HepG2 (cell line): ENCODE results near the gene SRRM4. TPM values are rescaled to one million over a fixed set of nuclear protein-coding genes. Genes with fewer than 3 reads are reported as not detected.

ENCODE experiments used
- ATAC-seq: fragments of 200-7000 bp; cut with Tn5 transposase; 3 replicates; pipeline ENCODE4 v1.9.1; 2020; ENCODE audit warnings: mild to moderate bottlenecking, moderate library complexity
- BruUV-seq: library from RNA; stranded (reverse); fragments of 400-500 nt; replicated peaks from 2 replicates; lab custom pipeline; 2021; lab: Mats Ljungman, UMichigan
- CTCF ChIA-PET: fragments of 300-600 bp; formaldehyde crosslinking; extraction: SDS; loops from one replicate; lab custom pipeline; 2021; ENCODE audit warnings: low total read pairs, inconsistent platforms, low intra/inter-chr PET ratio; lab: Yijun Ruan, JAX
- POLR2A ChIA-PET: fragments of 350-600 bp; sonication (Branson Sonifier 250); formaldehyde crosslinking; loops from one replicate; lab custom pipeline; 2020; ENCODE audit warnings: antibody characterized with exemption, inconsistent platforms; lab: Yijun Ruan, JAX
- DNase-seq: peaks from one replicate; pipeline ENCODE4 v3.0.0-alpha.2; 2015; ENCODE audit warnings: low spot score
- FAIRE-seq: peaks from 3 replicates; lab custom pipeline; 2011; peaks lifted over from hg19 to GRCh38; lab: Jason Lieb, UNC
- H2AFZ ChIP-seq: one replicate; pipeline ENCODE4 v1.6.1; 2011; ENCODE audit warnings: low read length, inconsistent platforms
- H3K27ac ChIP-seq: fragments of 300-600 bp; 3 replicates; pipeline ENCODE4 v1.8.0; 2011; ENCODE audit warnings: mixed run types, mild to moderate bottlenecking, mixed read lengths, low read length, inconsistent platforms; ENCODE audit not compliant: insufficient read depth; ENCODE audit errors: extremely low read length
- H3K27me3 ChIP-seq, 2 experiments: fragments of 200-600 bp in 1 of 2; 2 replicates in 1 of 2; 3 replicates in 1 of 2; pipeline versions ENCODE4 v1.6.0 to v1.8.0; 2011; ENCODE audit warnings: low read length in 2 of 2, mild to moderate bottlenecking in 2 of 2, moderate library complexity in 2 of 2, inconsistent platforms in 1 of 2; ENCODE audit not compliant: insufficient read depth in 2 of 2, control insufficient read depth in 1 of 2
- H3K36me3 ChIP-seq, 2 experiments: fragments of 200-600 bp in 1 of 2; replicated peaks in 1 of 2; 2 replicates in 1 of 2; 3 replicates in 1 of 2; pipeline versions ENCODE4 v1.5.1 to v1.8.0; 2011; ENCODE audit warnings: low read length in 2 of 2, inconsistent platforms in 1 of 2; ENCODE audit not compliant: insufficient read depth in 2 of 2, control insufficient read depth in 1 of 2
- H3K4me1 ChIP-seq: 2 replicates; pipeline ENCODE4 v1.5.1; 2012; ENCODE audit warnings: low read length, inconsistent platforms; ENCODE audit not compliant: insufficient read depth
- H3K4me2 ChIP-seq: 2 replicates; pipeline ENCODE4 v1.6.0; 2011; ENCODE audit warnings: low read depth, low read length, inconsistent platforms
- H3K4me3 ChIP-seq, 3 experiments: fragments of 200-600 bp in 1 of 3; sonication (generic), shearing (Covaris generic) in 1 of 3; replicated peaks in 1 of 3; 2 replicates each; pipeline ENCODE4 v1.5.1; 2011 to 2016; ENCODE audit warnings: low read length in 3 of 3, inconsistent platforms in 2 of 3, low read depth in 2 of 3, mild to moderate bottlenecking in 2 of 3, control low read depth in 1 of 3, mixed read lengths in 1 of 3; ENCODE audit not compliant: insufficient read depth in 1 of 3
- H3K79me2 ChIP-seq: one replicate; pipeline ENCODE4 v1.6.1; 2011; ENCODE audit warnings: low read length, inconsistent platforms; ENCODE audit not compliant: insufficient read depth
- H3K9ac ChIP-seq: 2 replicates; pipeline ENCODE4 v1.6.0; 2011; ENCODE audit warnings: mild to moderate bottlenecking, low read depth, low read length, inconsistent platforms; ENCODE audit not compliant: insufficient read depth
- H3K9me3 ChIP-seq: 2 replicates; pipeline ENCODE4 v1.5.1; 2012; ENCODE audit warnings: mild to moderate bottlenecking, low read length
- H4K20me1 ChIP-seq: 2 replicates; pipeline ENCODE4 v1.6.0; 2011; ENCODE audit warnings: inconsistent platforms, mild to moderate bottlenecking, low read length, moderate library complexity; ENCODE audit not compliant: insufficient read depth
- CEBPB ChIP-seq: IDR thresholded peaks from 2 replicates; pipeline ENCODE4 v1.6.1; 2011; ENCODE audit warnings: low read depth, low read length, improper control_type of control experiment, borderline replicate concordance
- GTF3A ChIP-seq: sonication (generic); formaldehyde crosslinking; conservative IDR thresholded peaks from 2 replicates; pipeline ENCODE4 v1.4.0; 2020; ENCODE audit warnings: mild to moderate bottlenecking, missing genetic modification reagents
- NFIC ChIP-seq: IDR thresholded peaks from 2 replicates; pipeline ENCODE4 v1.6.1; 2012; ENCODE audit warnings: mild to moderate bottlenecking, low read length, inconsistent platforms
- PRPF4 ChIP-seq: fragments of 200-400 bp; formaldehyde crosslinking; IDR thresholded peaks from 2 replicates; pipeline ENCODE4 v1.6.1; 2016; ENCODE audit warnings: low read length, low read depth; ENCODE audit not compliant: poor library complexity, severe bottlenecking
- RORA ChIP-seq: sonication (generic); formaldehyde crosslinking; IDR thresholded peaks from 2 replicates; pipeline ENCODE4 v1.5.0; 2020; ENCODE audit warnings: mild to moderate bottlenecking, missing genetic modification reagents, moderate library complexity
- ZBTB26 ChIP-seq: IDR thresholded peaks from 2 replicates; pipeline ENCODE4 v1.6.1; 2016; ENCODE audit warnings: missing compliant biosample characterization, missing genetic modification reagents, borderline replicate concordance
- ZFP90 ChIP-seq: sonication (generic); formaldehyde crosslinking; IDR thresholded peaks from 2 replicates; pipeline ENCODE4 v1.8.0; 2022; ENCODE audit warnings: missing genetic modification reagents, mild to moderate bottlenecking, inconsistent platforms, borderline replicate concordance
- ZMYM3 ChIP-seq: sonication (generic); formaldehyde crosslinking; IDR thresholded peaks from 2 replicates; pipeline ENCODE4 v1.5.1; 2020; ENCODE audit warnings: mild to moderate bottlenecking, missing genetic modification reagents
- ZNF318 ChIP-seq: sonication (generic); formaldehyde crosslinking; IDR thresholded peaks from 2 replicates; pipeline ENCODE4 v1.4.0; 2020; ENCODE audit warnings: mild to moderate bottlenecking, missing genetic modification reagents
- ZNF382 ChIP-seq: sonication (generic); formaldehyde crosslinking; IDR thresholded peaks from 2 replicates; pipeline ENCODE4 v1.5.0; 2020; ENCODE audit warnings: missing genetic modification reagents, mild to moderate bottlenecking, borderline replicate concordance
- ZNF576 ChIP-seq: sonication (generic); formaldehyde crosslinking; IDR thresholded peaks from 2 replicates; pipeline ENCODE4 v1.4.0; 2020; ENCODE audit warnings: mild to moderate bottlenecking, missing genetic modification reagents
- WGBS: methylation state at CpG from one replicate; pipeline ENCODE4 v1.1.6; 2017; ENCODE audit warnings: low lambda C conversion rate; 5-methylcytosine and 5-hydroxymethylcytosine counted together
- in situ Hi-C: cut with HindIII; loops from 2 replicates; pipeline ENCODE4 v1.10.0; 2017; ENCODE audit warnings: low pct_unique_long_range_greater_than_20kb; ENCODE audit not compliant: extremely low pct_ligation_motif_present
- intact Hi-C: fragments of 100-400 bp; cut with micrococcal nuclease; formaldehyde crosslinking; loops from one replicate; pipeline ENCODE4 v1.10.0; 2022; ENCODE audit not compliant: unreplicated experiment
- polyA plus RNA-seq, 8 experiments: library from polyadenylated mRNA; depleted of rRNA in 3 of 8; stranded (reverse) in 7 of 8; unstranded in 1 of 8; fragments of >200 nt; fragmentation: Illumina TruSeq in 4 of 8; extraction: Trizol in 4 of 8; gene quantifications; 2 replicates each; pipeline versions ENCODE4 v1.2.1 to v1.2.3, GENCODE V29; 2011 to 2016; ENCODE audit warnings: low read depth in 4 of 8, missing spikeins in 1 of 8, mixed read lengths in 1 of 8; ENCODE audit not compliant: insufficient read depth in 1 of 8
- total RNA-seq, 5 experiments: library from RNA; depleted of rRNA; stranded (reverse); fragments of >200 nt; fragmentation: Illumina TruSeq; extraction: Trizol; gene quantifications; 2 replicates each; pipeline ENCODE4 v1.2.3, GENCODE V29; 2016; ENCODE audit warnings: low read depth in 1 of 5
- TF ChIP-seq, protein P1 (sequence below): sonication (generic); formaldehyde crosslinking; conservative IDR thresholded peaks from 2 replicates; pipeline ENCODE4 v1.8.0; 2022; ENCODE audit warnings: low read depth, missing genetic modification reagents

Gene SRRM4
- total and polyA plus RNA-seq, 2 of the 13 experiments (the other 11 are each of a cell fraction or from before 2014, with no cell fraction given) = not detected

DNA sequence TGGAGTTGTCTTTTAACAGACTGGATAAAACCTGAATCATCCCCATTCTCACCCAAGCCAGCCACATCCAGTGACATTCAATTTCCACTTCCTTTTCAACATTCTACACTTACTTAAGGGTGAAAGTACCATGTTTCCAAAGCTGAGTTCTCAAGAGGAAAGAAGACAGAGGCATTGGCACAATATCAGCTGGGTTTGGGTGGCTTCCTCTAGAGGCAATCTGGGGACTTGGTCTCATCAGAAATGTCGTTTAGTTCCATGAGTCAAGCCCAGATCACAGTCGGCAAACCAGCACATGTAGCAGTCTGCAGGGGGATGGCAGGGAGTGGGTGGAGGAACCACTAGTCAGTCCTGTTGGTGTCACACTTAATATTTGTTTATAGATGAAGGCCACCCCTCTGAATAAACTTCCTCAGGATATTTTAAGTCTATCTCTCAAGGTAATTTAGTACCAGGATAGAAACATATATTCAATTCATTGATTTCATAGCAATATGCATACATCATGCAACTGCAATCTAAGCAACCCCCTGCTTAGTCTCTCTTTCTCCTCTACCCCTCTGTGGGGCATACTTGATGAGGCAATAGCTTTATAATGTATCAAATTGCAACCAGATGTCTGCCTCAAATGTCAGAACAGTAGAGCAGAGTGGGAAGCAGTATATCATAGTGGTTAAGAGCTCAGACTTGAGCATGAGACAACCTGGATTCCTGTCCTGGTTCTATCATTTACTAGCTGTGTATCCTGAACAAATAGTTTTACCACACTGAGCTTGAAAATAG lies 3.0 kb downstream of the SRRM4 start:
- DNase-seq (no peak), ATAC-seq (no peak), FAIRE-seq (no peak)
- Histone ChIP-seq H3K36me3 (no peaks in the 10 kb centered on the region), H3K79me2 (no peaks in the 10 kb centered on the region), H2AFZ (no peak overlapping the region), H3K9ac (no peak overlapping the region), H3K27ac (no peak overlapping the region), H3K4me2 (no peak overlapping the region), H3K27me3 (peaks cover 4 to 15% of the 10 kb centered on the region in 2 experiments; a peak in 3 of 5 replicates), H3K4me1 (no peaks in the 10 kb centered on the region), H4K20me1 (no peaks in the 10 kb centered on the region), H3K9me3 (no peaks in the 10 kb centered on the region), H3K4me3 (no peak overlapping the region)
- CTCF ChIA-PET = no interaction called here
- POLR2A ChIA-PET = no interaction called here
- WGBS = 0% methylated on average over 2 of the region's 2 CpGs
- intact Hi-C loops = no loop called here
- BruUV-seq = no TSS peak
- in situ Hi-C loops = no loop called here
- TF ChIP-seq NFIC (no peak), PRPF4 (no peak), ZMYM3 (CRISPR knock-in tag) (no peak), ZNF382 (CRISPR knock-in tag) (no peak), ZBTB26 (CRISPR knock-in tag) (no peak), ZNF318 (CRISPR knock-in tag) (no peak), CEBPB (no peak), GTF3A (no peak), ZNF576 (CRISPR knock-in tag) (no peak), RORA (CRISPR knock-in tag) (no peak), ZFP90 (CRISPR knock-in tag) (no peak)
- TF ChIP-seq, protein P1, sequence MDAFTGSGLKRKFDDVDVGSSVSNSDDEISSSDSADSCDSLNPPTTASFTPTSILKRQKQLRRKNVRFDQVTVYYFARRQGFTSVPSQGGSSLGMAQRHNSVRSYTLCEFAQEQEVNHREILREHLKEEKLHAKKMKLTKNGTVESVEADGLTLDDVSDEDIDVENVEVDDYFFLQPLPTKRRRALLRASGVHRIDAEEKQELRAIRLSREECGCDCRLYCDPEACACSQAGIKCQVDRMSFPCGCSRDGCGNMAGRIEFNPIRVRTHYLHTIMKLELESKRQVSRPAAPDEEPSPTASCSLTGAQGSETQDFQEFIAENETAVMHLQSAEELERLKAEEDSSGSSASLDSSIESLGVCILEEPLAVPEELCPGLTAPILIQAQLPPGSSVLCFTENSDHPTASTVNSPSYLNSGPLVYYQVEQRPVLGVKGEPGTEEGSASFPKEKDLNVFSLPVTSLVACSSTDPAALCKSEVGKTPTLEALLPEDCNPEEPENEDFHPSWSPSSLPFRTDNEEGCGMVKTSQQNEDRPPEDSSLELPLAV = no peak
